ENCODE results near the gene SFT2D1.

The SFT2D1 gene

GRCh38 chr6:166305562-166306117 is 36.7 kb downstream of the SFT2D1 start:
- no peak overlapping the region for H3K9ac ChIP-seq (ENCODE audit: low read length)
- H3K79me2 ChIP-seq (ENCODE audit: insufficient read depth, low read length), result no peaks in the 10 kb centered on the region
- no peak overlapping the region for H3K4me2 ChIP-seq (ENCODE audit: low read depth, low read length, poor library complexity, severe bottlenecking)
- H3K27ac ChIP-seq (ENCODE audit: low read depth, low read length), result no peak overlapping the region
- TF ChIP-seq EZH2phosphoT487 (conservative IDR thresholded peaks at IDR 0.05; ENCODE audit: low read length) (no peak), CTCF (IDR thresholded peaks at IDR 0.05; ENCODE audit: insufficient read depth, low read length, poor library complexity, severe bottlenecking) (no peak)
- H3K4me3 ChIP-seq (ENCODE audit: insufficient read depth, low read length, poor library complexity, severe bottlenecking), result no peak overlapping the region
- H3K9me2 ChIP-seq (replicated peaks; ENCODE audit: insufficient read depth, low read length), result no peaks in the 10 kb centered on the region
- H2AFZ ChIP-seq (ENCODE audit: low read depth, low read length, severe bottlenecking), result no peak overlapping the region
- H3F3A ChIP-seq (ENCODE audit: insufficient read depth), result no peaks in the 10 kb centered on the region
- H4K20me1 ChIP-seq (ENCODE audit: low read depth, low read length), result no peaks in the 10 kb centered on the region
- H3K27me3 ChIP-seq (ENCODE audit: low read length), result no peaks in the 10 kb centered on the region
- no peaks in the 10 kb centered on the region for H3K36me3 ChIP-seq (ENCODE audit: low read length)
- H3K9me3 ChIP-seq (ENCODE audit: insufficient read depth, low read length), result no peaks in the 10 kb centered on the region

- H2AFZ ChIP-seq (ENCODE audit: low read depth, low read length, severe bottlenecking), result no peak overlapping the region
- no peak overlapping the region for H3K27ac ChIP-seq (ENCODE audit: low read depth, low read length)
- no peak overlapping the region for H3K4me3 ChIP-seq (ENCODE audit: insufficient read depth, low read length, poor library complexity, severe bottlenecking)
- H3K36me3 ChIP-seq (ENCODE audit: low read length), result no peaks in the 10 kb centered on the region
- H3K79me2 ChIP-seq (ENCODE audit: insufficient read depth, low read length), result no peaks in the 10 kb centered on the region
- H3K4me2 ChIP-seq (ENCODE audit: low read depth, low read length, poor library complexity, severe bottlenecking), result no peak overlapping the region
- TF ChIP-seq CTCF (IDR thresholded peaks at IDR 0.05; ENCODE audit: insufficient read depth, low read length, poor library complexity, severe bottlenecking), result no peak
- TF ChIP-seq EZH2phosphoT487 (conservative IDR thresholded peaks at IDR 0.05; ENCODE audit: low read length), result no peak
- H4K20me1 ChIP-seq (ENCODE audit: low read depth, low read length), result no peaks in the 10 kb centered on the region
- no peaks in the 10 kb centered on the region for H3F3A ChIP-seq (ENCODE audit: insufficient read depth)
- no peak overlapping the region for H3K9ac ChIP-seq (ENCODE audit: low read length)
- H3K9me3 ChIP-seq (ENCODE audit: insufficient read depth, low read length), result no peaks in the 10 kb centered on the region
- no peaks in the 10 kb centered on the region for H3K9me2 ChIP-seq (replicated peaks; ENCODE audit: insufficient read depth, low read length)
- H3K27me3 ChIP-seq (ENCODE audit: low read length), result no peaks in the 10 kb centered on the region
Observed at GRCh38 chr6:166304106-166304505, 38.2 kb downstream of the SFT2D1 start.

GRCh38 chr6:166301611-166302529 is 40.5 kb downstream of the SFT2D1 start:
- Histone ChIP-seq H3K9me3 (ENCODE audit: insufficient read depth, low read length) (no peaks in the 10 kb centered on the region), H3K27me3 (ENCODE audit: low read length) (no peaks in the 10 kb centered on the region), H3K27ac (ENCODE audit: low read depth, low read length) (no peak overlapping the region), H4K20me1 (ENCODE audit: low read depth, low read length) (no peaks in the 10 kb centered on the region), H2AFZ (ENCODE audit: low read depth, low read length, severe bottlenecking) (no peak overlapping the region), H3K9me2 (replicated peaks; ENCODE audit: insufficient read depth, low read length) (no peaks in the 10 kb centered on the region), H3K4me2 (ENCODE audit: low read depth, low read length, poor library complexity, severe bottlenecking) (no peak overlapping the region), H3F3A (ENCODE audit: insufficient read depth) (no peaks in the 10 kb centered on the region), H3K4me3 (ENCODE audit: insufficient read depth, low read length, poor library complexity, severe bottlenecking) (no peak overlapping the region), H3K9ac (ENCODE audit: low read length) (no peak overlapping the region), H3K79me2 (ENCODE audit: insufficient read depth, low read length) (no peaks in the 10 kb centered on the region), H3K36me3 (ENCODE audit: low read length) (no peaks in the 10 kb centered on the region)
- TF ChIP-seq EZH2phosphoT487 (conservative IDR thresholded peaks at IDR 0.05; ENCODE audit: low read length) (no peak), CTCF (IDR thresholded peaks at IDR 0.05; ENCODE audit: insufficient read depth, low read length, poor library complexity, severe bottlenecking) (no peak)
